ENCODE data around the gene DTNA.
"Not testable (repeated sequence)": the region's sequence is repeated elsewhere in the genome, so short reads cannot be mapped to it uniquely, and the experiment has no call there.

The DTNA gene

GRCh38 chr18:34710934-34711333 lies 836 bp downstream of the DTNA start:
- no peak for TF ChIP-seq CTCF (IDR thresholded peaks at IDR 0.05; ENCODE audit: low read depth, low read length)
- no peak for DNase-seq
- no peak overlapping the region for H3K4me3 ChIP-seq (ENCODE audit: low read depth, low read length)
- no peak overlapping the region for H3K27ac ChIP-seq
- no peaks in the 10 kb centered on the region for H3K36me3 ChIP-seq
- H3K9me3 ChIP-seq (ENCODE audit: severe bottlenecking), result no peaks in the 10 kb centered on the region
- H3K27me3 ChIP-seq (ENCODE audit: insufficient read depth, low read depth, severe bottlenecking), result no peaks in the 10 kb centered on the region

GRCh38 chr18:34716111-34716510 lies 6.0 kb downstream of the DTNA start:
- H3K4me3 ChIP-seq (ENCODE audit: low read depth, low read length); H3K9me3 ChIP-seq (ENCODE audit: severe bottlenecking); H3K36me3 ChIP-seq; DNase-seq; H3K27me3 ChIP-seq (ENCODE audit: insufficient read depth, low read depth, severe bottlenecking); H3K27ac ChIP-seq: not testable (repeated sequence)

GRCh38 chr18:34718610-34719009 lies 8.5 kb downstream of the DTNA start:
- no peaks in the 10 kb centered on the region for H3K27me3 ChIP-seq (ENCODE audit: insufficient read depth, low read depth, severe bottlenecking)
- H3K36me3 ChIP-seq, result no peaks in the 10 kb centered on the region
- no peak overlapping the region for H3K27ac ChIP-seq
- H3K9me3 ChIP-seq (ENCODE audit: severe bottlenecking), result no peaks in the 10 kb centered on the region
- no peak for TF ChIP-seq CTCF (IDR thresholded peaks at IDR 0.05; ENCODE audit: low read depth, low read length)
- DNase-seq, result no peak
- no peak overlapping the region for H3K4me3 ChIP-seq (ENCODE audit: low read depth, low read length)

GRCh38 chr18:34720220-34720619 lies 10.1 kb downstream of the DTNA start:
- no peak overlapping the region for H3K4me3 ChIP-seq (ENCODE audit: low read depth, low read length)
- no peaks in the 10 kb centered on the region for H3K9me3 ChIP-seq (ENCODE audit: severe bottlenecking)
- TF ChIP-seq CTCF (IDR thresholded peaks at IDR 0.05; ENCODE audit: low read depth, low read length), result no peak
- DNase-seq, result no peak
- no peaks in the 10 kb centered on the region for H3K27me3 ChIP-seq (ENCODE audit: insufficient read depth, low read depth, severe bottlenecking)
- H3K27ac ChIP-seq, result no peak overlapping the region
- H3K36me3 ChIP-seq, result no peaks in the 10 kb centered on the region

GRCh38 chr18:34723143-34723542 lies 13.0 kb downstream of the DTNA start:
- TF ChIP-seq CTCF (IDR thresholded peaks at IDR 0.05; ENCODE audit: low read depth, low read length), result no peak
- Histone ChIP-seq H3K4me3 (ENCODE audit: low read depth, low read length) (no peak overlapping the region), H3K36me3 (no peaks in the 10 kb centered on the region), H3K9me3 (ENCODE audit: severe bottlenecking) (no peaks in the 10 kb centered on the region), H3K27ac (no peak overlapping the region), H3K27me3 (ENCODE audit: insufficient read depth, low read depth, severe bottlenecking) (no peaks in the 10 kb centered on the region)
- DNase-seq, result no peak

- not testable (repeated sequence) for H3K9me3 ChIP-seq (ENCODE audit: severe bottlenecking); H3K27ac ChIP-seq; H3K4me3 ChIP-seq (ENCODE audit: low read depth, low read length); DNase-seq; H3K36me3 ChIP-seq; H3K27me3 ChIP-seq (ENCODE audit: insufficient read depth, low read depth, severe bottlenecking)
Measured at GRCh38 chr18:34725737-34726136, 15.6 kb downstream of the DTNA start.

GRCh38 chr18:34726286-34727004 lies 16.3 kb downstream of the DTNA start:
- no peak overlapping the region for H3K4me3 ChIP-seq (ENCODE audit: low read depth, low read length)
- no peaks in the 10 kb centered on the region for H3K9me3 ChIP-seq (ENCODE audit: severe bottlenecking)
- no peak for DNase-seq
- no peak for TF ChIP-seq CTCF (IDR thresholded peaks at IDR 0.05; ENCODE audit: low read depth, low read length)
- no peaks in the 10 kb centered on the region for H3K36me3 ChIP-seq
- H3K27ac ChIP-seq, result no peak overlapping the region
- H3K27me3 ChIP-seq (ENCODE audit: insufficient read depth, low read depth, severe bottlenecking), result no peaks in the 10 kb centered on the region
